Gastroesophageal sphincter (tissue), 3 donors: ENCODE results near the gene LSM14A.

Experiments
- CTCF ChIP-seq, 4 experiments: fragments of 200-600 bp in 2 of 4; fragments of 450-650 bp in 2 of 4; sonication (generic) in 1 of 4; IDR thresholded peaks; one replicate each; pipeline ENCODE4 v1.5.1; 2017 to 2019; ENCODE audit warnings: antibody characterized with exemption in 4 of 4, mild to moderate bottlenecking in 2 of 4, moderate library complexity in 2 of 4
- EP300 ChIP-seq: sonication (generic); formaldehyde crosslinking; IDR thresholded peaks from one replicate; pipeline ENCODE4 v1.6.1; 2017; ENCODE audit warnings: antibody characterized with exemption, mild to moderate bottlenecking
- POLR2A ChIP-seq, 2 donors: fragments of 450-650 bp; IDR thresholded peaks; one replicate each; pipeline ENCODE4 v1.6.1; 2017; ENCODE audit warnings: antibody characterized with exemption in 2 of 2, mild to moderate bottlenecking in 2 of 2, moderate library complexity in 1 of 2
- POLR2AphosphoS5 ChIP-seq: sonication (generic); formaldehyde crosslinking; IDR thresholded peaks from one replicate; pipeline ENCODE4 v1.6.1; 2017; ENCODE audit warnings: antibody characterized with exemption

DNA sequence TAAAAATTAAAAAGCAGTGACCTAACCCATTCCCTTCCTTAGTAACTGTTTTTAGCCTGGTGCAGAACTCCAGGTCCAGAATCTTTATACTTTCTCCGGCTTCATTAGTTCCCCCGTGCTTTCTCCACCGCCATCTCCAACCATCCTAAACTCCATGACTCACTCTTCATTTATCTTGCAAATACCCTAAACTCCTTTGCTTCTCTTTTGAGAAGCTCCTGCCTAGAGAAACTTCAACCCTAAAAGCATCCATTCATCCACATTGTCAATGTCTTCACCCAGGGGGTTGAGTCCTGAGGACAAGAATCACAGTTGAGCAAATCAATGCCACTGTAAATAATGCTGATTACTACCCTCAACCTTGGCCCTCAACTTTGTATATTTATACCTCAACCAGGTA is 65.0 kb downstream of the LSM14A start:
- no peak for TF ChIP-seq CTCF (IDR thresholded peaks at IDR 0.05)
- no peak for TF ChIP-seq POLR2AphosphoS5
- no peak for TF ChIP-seq EP300
- no peak for TF ChIP-seq POLR2A (IDR thresholded peaks at IDR 0.05)
